HCT116 (cell line): ENCODE results near the gene BCDIN3D. TPM values are rescaled to one million over a fixed set of nuclear protein-coding genes. Genes with fewer than 3 reads are reported as not detected.

Source experiments
- ATAC-seq: fragments of 200-7000 bp; cut with Tn5 transposase; 2 replicates; pipeline ENCODE4 v1.9.1; 2020; ENCODE audit warnings: mild to moderate bottlenecking, moderate library complexity
- BruUV-seq: library from RNA; stranded (reverse); fragments of 400-500 nt; replicated peaks from 2 replicates; lab custom pipeline; 2021; lab: Mats Ljungman, UMichigan
- CTCF ChIA-PET: fragments of 300-600 bp; sonication (Branson Sonifier 250); formaldehyde crosslinking; loops from one replicate; lab custom pipeline; 2021; ENCODE audit warnings: antibody characterized with exemption; lab: Charles Lee
- POLR2A ChIA-PET: fragments of 300-600, 350-600 bp; sonication (Branson Sonifier 250); formaldehyde crosslinking; loops from one replicate; lab custom pipeline; 2021; ENCODE audit warnings: antibody characterized with exemption; lab: Charles Lee
- RAD21 ChIA-PET, 2 experiments: fragments of 300-600 bp; sonication (Branson Sonifier 250); formaldehyde crosslinking; loops; one replicate each; lab custom pipeline; 2023; ENCODE audit warnings: low total read pairs in 2 of 2; ENCODE audit not compliant: uncharacterized antibody in 2 of 2, unreplicated experiment in 2 of 2, low non-redundant PET in 1 of 2; lab: Charles Lee
- DNase-seq: peaks from one replicate; pipeline ENCODE4 v3.0.0-alpha.2; 2010; ENCODE audit warnings: low read depth, low spot score
- H2AFZ ChIP-seq: fragments of 200-600 bp; shearing (Covaris generic), sonication (generic); 2 replicates; pipeline ENCODE4 v1.6.1; 2017; ENCODE audit warnings: low read depth, mixed run types, mixed read lengths, antibody characterized with exemption, low read length; ENCODE audit not compliant: poor library complexity, severe bottlenecking
- H3K27ac ChIP-seq: 2 replicates; pipeline ENCODE4 v1.5.1; 2012; ENCODE audit warnings: low read depth, low read length
- H3K27me3 ChIP-seq: fragments of 200-600 bp; sonication (generic); 2 replicates; pipeline ENCODE4 v1.6.1; 2016; ENCODE audit warnings: mixed run types, low read length, mixed read lengths; ENCODE audit not compliant: insufficient read depth
- H3K36me3 ChIP-seq, 2 experiments: fragments of 200-500 bp in 1 of 2; fragments of 200-600 bp in 1 of 2; sonication (Bioruptor generic) in 1 of 2; sonication (generic) in 1 of 2; 2 replicates each; pipeline versions ENCODE4 v1.5.1 to v1.6.1; 2014 to 2016; ENCODE audit warnings: low read length in 2 of 2, inconsistent platforms in 1 of 2, mixed read lengths in 1 of 2, mixed run types in 1 of 2; ENCODE audit not compliant: insufficient read depth in 2 of 2, control insufficient read depth in 1 of 2
- H3K4me1 ChIP-seq, 2 experiments: fragments of 200-600 bp in 1 of 2; sonication (generic) in 1 of 2; 2 replicates each; pipeline versions ENCODE4 v1.5.1 to v1.6.1; 2012 to 2017; ENCODE audit warnings: low read length in 2 of 2, inconsistent platforms in 1 of 2, mild to moderate bottlenecking in 1 of 2, mixed read lengths in 1 of 2, mixed run types in 1 of 2, moderate library complexity in 1 of 2; ENCODE audit not compliant: insufficient read depth in 2 of 2, control insufficient read depth in 1 of 2
- H3K4me2 ChIP-seq: fragments of 200-600 bp; sonication (generic); 2 replicates; pipeline ENCODE4 v1.6.1; 2017; ENCODE audit warnings: mixed run types, low read length, mixed read lengths
- H3K4me3 ChIP-seq, 2 experiments: fragments of 200-600 bp in 1 of 2; sonication (generic) in 1 of 2; replicated peaks in 1 of 2; 2 replicates each; pipeline ENCODE4 v1.5.1; 2011 to 2016; ENCODE audit warnings: low read length in 2 of 2, control low read depth in 1 of 2, low read depth in 1 of 2, mild to moderate bottlenecking in 1 of 2, mixed read lengths in 1 of 2, mixed run types in 1 of 2
- H3K79me2 ChIP-seq: fragments of 200-600 bp; sonication (generic); 2 replicates; pipeline ENCODE4 v1.6.1; 2017; ENCODE audit warnings: mild to moderate bottlenecking, mixed run types, low read length, moderate library complexity, mixed read lengths; ENCODE audit not compliant: insufficient read depth
- H3K9ac ChIP-seq: fragments of 200-600 bp; sonication (generic); 2 replicates; pipeline ENCODE4 v1.6.1; 2016; ENCODE audit warnings: low read length, mixed read lengths
- H3K9me2 ChIP-seq: fragments of 200-600 bp; sonication (generic), shearing (Covaris generic); 2 replicates; pipeline ENCODE4 v1.6.1; 2017; ENCODE audit warnings: mixed run types, mild to moderate bottlenecking, moderate library complexity; ENCODE audit not compliant: insufficient read depth
- H3K9me3 ChIP-seq, 2 experiments: fragments of 200-500 bp in 1 of 2; fragments of 200-600 bp in 1 of 2; sonication (Bioruptor generic) in 1 of 2; sonication (generic) in 1 of 2; 2 replicates each; pipeline ENCODE4 v1.6.1; 2014 to 2017; ENCODE audit warnings: low read length in 2 of 2, mixed read lengths in 2 of 2, inconsistent platforms in 1 of 2, low read depth in 1 of 2, mild to moderate bottlenecking in 1 of 2, mixed run types in 1 of 2, moderate library complexity in 1 of 2; ENCODE audit not compliant: control insufficient read depth in 1 of 2, insufficient read depth in 1 of 2
- H4K20me1 ChIP-seq: fragments of 200-600 bp; sonication (generic), shearing (Covaris generic); 2 replicates; pipeline ENCODE4 v1.6.1; 2017; ENCODE audit warnings: mixed run types, mild to moderate bottlenecking, moderate library complexity; ENCODE audit not compliant: insufficient read depth
- ATF3 ChIP-seq: IDR thresholded peaks from 2 replicates; pipeline ENCODE4 v1.6.1; 2012
- CTCF ChIP-seq, 3 experiments: fragments of 200-600 bp in 1 of 3; sonication (generic) in 1 of 3; IDR thresholded peaks in 2 of 3; conservative IDR thresholded peaks in 1 of 3; 2 replicates each; pipeline ENCODE4 v1.5.1; 2012 to 2017; ENCODE audit warnings: low read depth in 2 of 3, low read length in 2 of 3, antibody characterized with exemption in 1 of 3, borderline replicate concordance in 1 of 3, control low read depth in 1 of 3, mild to moderate bottlenecking in 1 of 3, mixed read lengths in 1 of 3, mixed run types in 1 of 3, moderate library complexity in 1 of 3; ENCODE audit not compliant: insufficient read depth in 1 of 3
- EZH2 ChIP-seq: fragments of 200-600 bp; sonication (generic); IDR thresholded peaks from 2 replicates; pipeline ENCODE4 v1.6.1; 2017; ENCODE audit warnings: antibody characterized with exemption, mixed run types
- EZH2phosphoT487 ChIP-seq: fragments of 200-600 bp; IDR thresholded peaks from 2 replicates; pipeline ENCODE4 v1.6.1; 2018; ENCODE audit warnings: antibody characterized with exemption, borderline replicate concordance
- FOSL1 ChIP-seq: IDR thresholded peaks from 2 replicates; pipeline ENCODE4 v1.6.1; 2012; ENCODE audit warnings: low read depth
- JUND ChIP-seq: IDR thresholded peaks from 2 replicates; pipeline ENCODE4 v1.6.1; 2012
- POLR2A ChIP-seq: IDR thresholded peaks from 2 replicates; pipeline ENCODE4 v1.7.0; 2011; ENCODE audit warnings: borderline replicate concordance; ENCODE audit not compliant: insufficient read depth, insufficient read length; ENCODE audit errors: extremely low read depth
- POLR2AphosphoS5 ChIP-seq: IDR thresholded peaks from 2 replicates; pipeline ENCODE4 v1.6.1; 2011; ENCODE audit warnings: mild to moderate bottlenecking, low read depth, low read length, moderate library complexity
- RAD21 ChIP-seq: IDR thresholded peaks from 2 replicates; pipeline ENCODE4 v1.6.1; 2012; ENCODE audit warnings: low read depth, mild to moderate bottlenecking
- SP1 ChIP-seq: IDR thresholded peaks from 2 replicates; pipeline ENCODE4 v1.6.1; 2012; ENCODE audit warnings: low read depth
- SRF ChIP-seq: IDR thresholded peaks from 2 replicates; pipeline ENCODE4 v1.6.1; 2012; ENCODE audit warnings: low read depth
- YY1 ChIP-seq: IDR thresholded peaks from 2 replicates; pipeline ENCODE4 v1.6.1; 2011; ENCODE audit warnings: low read length, low read depth, moderate library complexity, mild to moderate bottlenecking; ENCODE audit not compliant: insufficient replicate concordance; ENCODE audit errors: extremely low read depth
- ZBTB33 ChIP-seq: IDR thresholded peaks from 2 replicates; pipeline ENCODE4 v1.6.1; 2011; ENCODE audit warnings: mild to moderate bottlenecking, low read length, moderate library complexity; ENCODE audit not compliant: insufficient replicate concordance; ENCODE audit errors: extremely low read depth
- ZNF274 ChIP-seq: fragments of 200-500 bp; sonication (Bioruptor generic); IDR thresholded peaks from 2 replicates; pipeline ENCODE4 v1.6.1; 2014; ENCODE audit warnings: mild to moderate bottlenecking, low read depth, low read length, inconsistent platforms
- intact Hi-C: fragments of 100-400 bp; cut with micrococcal nuclease; formaldehyde crosslinking; loops from 2 replicates; pipeline ENCODE4 v1.10.0; 2022
- total RNA-seq: library from RNA; stranded (reverse); gene quantifications from one replicate; pipeline ENCODE4 v1.2.1, GENCODE V29; 2021; ENCODE audit not compliant: unreplicated experiment

Gene BCDIN3D
- total RNA-seq, 1 experiment from 2014 or later: 5.7 TPM

- TF ChIP-seq FOSL1 (no peak), EZH2phosphoT487 (no peak), ZNF274 (no peak), POLR2AphosphoS5 (no peak), SRF (no peak)
- Histone ChIP-seq H3K4me1 (peaks cover 0 to 11% of the 10 kb centered on the region in 2 experiments; a peak in 1 of 4 replicates), H3K27ac (no peak overlapping the region), H3K36me3 (no peaks in the 10 kb centered on the region), H4K20me1 (no peaks in the 10 kb centered on the region), H3K9me2 (no peaks in the 10 kb centered on the region), H3K79me2 (no peaks in the 10 kb centered on the region), H3K4me2 (no peak overlapping the region), H3K27me3 (no peaks in the 10 kb centered on the region), H2AFZ (no peak overlapping the region), H3K9ac (no peak overlapping the region), H3K4me3 (no peak overlapping the region), H3K9me3 (no peaks in the 10 kb centered on the region)
- ATAC-seq (no peak), DNase-seq (no peak)
- ChIA-PET CTCF (interaction anchor here (1.7 to 3.3 kb wide), 2 partner anchors 81 to 206 kb away, joined by 5 to 14 read pairs; no protein-coding TSS in a partner anchor), POLR2A (no interaction called here), RAD21 (no interaction called here)
- intact Hi-C loops: loop anchor here (5.0 kb wide), 2 partner anchors 103 to 193 kb away; partner anchors contain the start of gene ASIC1
- no TSS peak for BruUV-seq
Observed at GRCh38 chr12:49864798-49865090, 21.8 kb upstream of the BCDIN3D start.

- Histone ChIP-seq H3K9me3 (no peaks in the 10 kb centered on the region), H2AFZ (no peak overlapping the region), H3K27me3 (no peaks in the 10 kb centered on the region), H3K9ac (no peak overlapping the region), H4K20me1 (no peaks in the 10 kb centered on the region), H3K4me2 (no peak overlapping the region), H3K9me2 (no peaks in the 10 kb centered on the region), H3K79me2 (no peaks in the 10 kb centered on the region), H3K36me3 (no peaks in the 10 kb centered on the region), H3K4me1 (peaks cover 0 to 11% of the 10 kb centered on the region in 2 experiments; a peak in 1 of 4 replicates), H3K27ac (no peak overlapping the region), H3K4me3 (no peak overlapping the region)
- intact Hi-C loops: no loop called here
- no TSS peak for BruUV-seq
- ATAC-seq (no peak), DNase-seq (no peak)
- POLR2A ChIA-PET: no interaction called here
- CTCF ChIA-PET: interaction anchor here (1.7 to 3.3 kb wide), 2 partner anchors 81 to 207 kb away, joined by 5 to 14 read pairs; no protein-coding TSS in a partner anchor
- RAD21 ChIA-PET: no interaction called here
- TF ChIP-seq ZBTB33: no peak
- no peak for TF ChIP-seq YY1
- no peak for TF ChIP-seq SP1
- TF ChIP-seq POLR2AphosphoS5: no peak
- TF ChIP-seq CTCF (IDR thresholded peaks at IDR 0.05 in 2 of 3, conservative IDR thresholded peaks at IDR 0.05 in 1 of 3; ENCODE audit: borderline replicate concordance in 1 of 3, insufficient read depth in 1 of 3, low read depth in 2 of 3, low read length in 2 of 3): no peak
- TF ChIP-seq ATF3: no peak
- no peak for TF ChIP-seq POLR2A
- TF ChIP-seq EZH2phosphoT487: no peak
- TF ChIP-seq RAD21: no peak
- no peak for TF ChIP-seq JUND
- TF ChIP-seq EZH2: no peak
Observed at GRCh38 chr12:49863946-49864797, 21.3 kb upstream of the BCDIN3D start.
